Measurements from ENCODE around the gene MORN5. TPM values are rescaled to one million over a fixed set of nuclear protein-coding genes. Genes with fewer than 3 reads are reported as not detected.

MORN5 gene
- total and polyA plus RNA-seq, 4 donors = 17.9 to 22.9 (median 18.6) TPM

DNA sequence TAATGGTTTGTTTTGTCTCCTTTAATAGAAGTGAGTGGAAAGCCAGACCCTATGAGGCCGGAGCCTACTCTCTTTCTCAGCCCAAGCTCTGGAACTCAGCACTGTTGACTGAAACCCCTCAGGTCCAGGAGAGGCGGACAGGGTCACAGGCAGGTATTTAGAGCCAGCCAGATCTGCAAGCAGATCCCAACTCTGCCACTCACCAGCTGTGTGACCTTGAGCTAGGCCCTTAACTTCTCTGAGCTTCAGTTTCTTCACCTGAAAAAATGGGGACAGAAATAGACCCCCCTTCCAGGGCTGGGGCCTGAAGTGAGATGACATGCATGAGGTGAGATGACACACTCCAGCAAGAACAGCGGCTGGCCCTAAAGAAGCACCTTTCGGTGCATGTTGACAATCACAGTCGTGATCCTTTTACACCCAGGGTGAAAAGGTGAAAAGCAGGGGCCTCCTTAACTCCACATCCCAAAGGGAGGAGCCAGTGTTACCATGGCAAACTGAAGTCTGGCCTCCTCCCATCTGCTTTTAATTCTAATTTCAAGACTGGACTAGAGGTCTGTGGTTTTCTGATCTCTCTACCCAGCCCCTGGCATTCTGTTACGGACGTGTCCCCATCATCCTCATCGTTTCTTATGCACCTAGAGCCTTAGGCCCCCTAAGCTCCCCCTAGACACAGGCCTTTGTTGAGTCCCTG lies 27.2 kb downstream of the MORN5 start:
- Histone ChIP-seq H3K4me3 (no peak overlapping the region), H3K4me1 (ENCODE audit: control insufficient read depth in 5 of 5, insufficient read depth in 5 of 5, low read length in 5 of 5) (peaks cover 0 to 7% (median 0%) of the 10 kb centered on the region in 5 donors), H3K36me3 (ENCODE audit: control insufficient read depth in 4 of 4, insufficient read depth in 4 of 4, low read length in 4 of 4) (no peaks in the 10 kb centered on the region), H3K9me3 (ENCODE audit: control insufficient read depth in 4 of 4, insufficient read depth in 3 of 4, low read length in 3 of 4) (no peaks in the 10 kb centered on the region), H3K27me3 (ENCODE audit: control insufficient read depth in 3 of 3, insufficient read depth in 3 of 3, low read length in 2 of 3) (peaks cover 0 to 11% (median 3%) of the 10 kb centered on the region in 3 donors), H3K27ac (ENCODE audit: low read depth in 1 of 2, low read length in 1 of 2) (no peak overlapping the region), H3K9ac (ENCODE audit: insufficient read depth in 1 of 2, low read length in 2 of 2) (no peak overlapping the region)
- no peak for DNase-seq
- WGBS, 2 donors = 93 to 94% methylated on average over 8 of the region's 8 CpGs
- TF ChIP-seq, protein P1, sequence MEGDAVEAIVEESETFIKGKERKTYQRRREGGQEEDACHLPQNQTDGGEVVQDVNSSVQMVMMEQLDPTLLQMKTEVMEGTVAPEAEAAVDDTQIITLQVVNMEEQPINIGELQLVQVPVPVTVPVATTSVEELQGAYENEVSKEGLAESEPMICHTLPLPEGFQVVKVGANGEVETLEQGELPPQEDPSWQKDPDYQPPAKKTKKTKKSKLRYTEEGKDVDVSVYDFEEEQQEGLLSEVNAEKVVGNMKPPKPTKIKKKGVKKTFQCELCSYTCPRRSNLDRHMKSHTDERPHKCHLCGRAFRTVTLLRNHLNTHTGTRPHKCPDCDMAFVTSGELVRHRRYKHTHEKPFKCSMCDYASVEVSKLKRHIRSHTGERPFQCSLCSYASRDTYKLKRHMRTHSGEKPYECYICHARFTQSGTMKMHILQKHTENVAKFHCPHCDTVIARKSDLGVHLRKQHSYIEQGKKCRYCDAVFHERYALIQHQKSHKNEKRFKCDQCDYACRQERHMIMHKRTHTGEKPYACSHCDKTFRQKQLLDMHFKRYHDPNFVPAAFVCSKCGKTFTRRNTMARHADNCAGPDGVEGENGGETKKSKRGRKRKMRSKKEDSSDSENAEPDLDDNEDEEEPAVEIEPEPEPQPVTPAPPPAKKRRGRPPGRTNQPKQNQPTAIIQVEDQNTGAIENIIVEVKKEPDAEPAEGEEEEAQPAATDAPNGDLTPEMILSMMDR (IDR thresholded peaks at IDR 0.05; ENCODE audit: control extremely low read depth, extremely low read depth) = no peak
- ATAC-seq (ENCODE audit: insufficient read depth, low FRiP score) = no peak

DNA sequence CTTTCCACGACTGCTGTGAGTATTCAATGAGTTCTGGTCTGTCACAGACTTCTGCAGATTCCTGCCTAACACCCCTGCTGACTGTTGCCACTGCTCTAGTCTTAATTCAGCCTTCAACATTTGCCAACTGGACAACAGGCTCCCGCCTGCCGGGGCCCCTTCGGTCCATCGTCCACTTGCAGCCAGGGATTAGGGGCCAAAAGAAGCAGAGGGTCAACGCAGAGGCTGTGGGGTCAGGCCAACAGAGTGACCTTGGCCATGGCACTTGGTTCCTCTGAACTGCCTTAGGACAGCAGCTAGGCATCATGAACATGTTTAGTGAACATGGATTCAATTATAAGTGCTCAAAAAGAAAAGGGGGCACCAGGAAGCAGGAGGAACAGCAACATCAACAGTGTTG lies 28.7 kb downstream of the MORN5 start:
- Histone ChIP-seq H3K4me1 (ENCODE audit: control insufficient read depth in 5 of 5, insufficient read depth in 5 of 5, low read length in 5 of 5) (peaks cover 0 to 9% (median 0%) of the 10 kb centered on the region in 5 donors), H3K9me3 (ENCODE audit: control insufficient read depth in 4 of 4, insufficient read depth in 3 of 4, low read length in 3 of 4) (no peaks in the 10 kb centered on the region), H3K36me3 (ENCODE audit: control insufficient read depth in 4 of 4, insufficient read depth in 4 of 4, low read length in 4 of 4) (no peaks in the 10 kb centered on the region), H3K9ac (ENCODE audit: insufficient read depth in 1 of 2, low read length in 2 of 2) (no peak overlapping the region), H3K4me3 (no peak overlapping the region), H3K27ac (ENCODE audit: low read depth in 1 of 2, low read length in 1 of 2) (no peak overlapping the region), H3K27me3 (ENCODE audit: control insufficient read depth in 3 of 3, insufficient read depth in 3 of 3, low read length in 2 of 3) (peaks cover 0 to 9% (median 0%) of the 10 kb centered on the region in 3 donors)
- no peak for DNase-seq
- WGBS, 2 donors = 92 to 93% methylated on average over 6 of the region's 6 CpGs
- no peak for ATAC-seq (ENCODE audit: insufficient read depth, low FRiP score)
- TF ChIP-seq, protein P1 (IDR thresholded peaks at IDR 0.05; ENCODE audit: control extremely low read depth, extremely low read depth) = no peak

DNA sequence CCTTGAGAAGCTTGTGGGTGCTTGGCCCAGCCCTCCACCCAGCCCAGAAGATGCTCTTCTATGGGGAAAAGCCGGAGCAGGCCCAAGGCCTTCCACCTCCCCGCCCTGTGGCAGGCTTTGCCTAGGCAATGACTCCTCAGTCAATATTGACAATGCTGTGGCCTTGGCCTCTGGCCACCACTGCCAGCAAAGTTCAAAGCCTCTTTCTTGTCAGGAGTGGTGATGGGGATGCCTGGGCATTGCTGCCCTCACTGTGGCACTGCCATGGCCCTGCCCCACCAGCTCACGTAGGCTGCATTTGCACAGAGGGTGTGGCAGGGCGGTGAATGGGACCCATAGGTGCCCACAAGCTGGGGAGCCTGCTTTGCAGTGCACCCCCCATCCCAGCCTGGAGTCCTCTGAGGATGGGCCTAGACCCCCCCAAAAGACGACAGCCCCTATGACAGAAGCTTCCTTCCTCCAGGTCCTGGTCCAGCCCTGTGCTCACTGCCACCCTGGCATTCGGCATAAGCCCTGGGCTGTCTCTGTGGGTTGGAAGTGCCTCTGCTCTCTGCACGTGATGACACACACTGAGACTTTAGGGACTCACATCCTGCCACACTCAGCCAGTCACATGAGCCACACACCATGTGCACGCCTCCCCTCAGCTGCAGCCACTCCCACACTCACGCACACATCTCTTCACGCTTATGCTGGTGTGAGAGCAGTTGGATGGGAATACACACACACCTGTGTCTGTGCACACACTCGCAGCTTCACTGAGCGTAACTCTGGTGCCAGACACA lies 31.1 kb downstream of the MORN5 start:
- H3K36me3 ChIP-seq (ENCODE audit: control insufficient read depth in 4 of 4, insufficient read depth in 4 of 4, low read length in 4 of 4) = no peaks in the 10 kb centered on the region
- 80 to 81% methylated on average over 12 of the region's 12 CpGs for WGBS, 2 donors
- no peak overlapping the region for H3K9ac ChIP-seq (ENCODE audit: insufficient read depth in 1 of 2, low read length in 2 of 2)
- H3K27me3 ChIP-seq (ENCODE audit: control insufficient read depth in 3 of 3, insufficient read depth in 3 of 3, low read length in 2 of 3) = no peaks in the 10 kb centered on the region
- no peak for ATAC-seq (ENCODE audit: insufficient read depth, low FRiP score)
- TF ChIP-seq, protein P1 (IDR thresholded peaks at IDR 0.05; ENCODE audit: control extremely low read depth, extremely low read depth) = no peak
- H3K4me1 ChIP-seq (ENCODE audit: control insufficient read depth in 5 of 5, insufficient read depth in 5 of 5, low read length in 5 of 5) = peaks cover 0 to 9% (median 0%) of the 10 kb centered on the region in 5 donors
- H3K9me3 ChIP-seq (ENCODE audit: control insufficient read depth in 4 of 4, insufficient read depth in 3 of 4, low read length in 3 of 4) = no peaks in the 10 kb centered on the region
- H3K27ac ChIP-seq (ENCODE audit: low read depth in 1 of 2, low read length in 1 of 2) = no peak overlapping the region
- no peak overlapping the region for H3K4me3 ChIP-seq
- DNase-seq = no peak
